BLaER1 treated with 17β-estradiol and CSF1 and Interleukin-3, amounts not matched to agents 10 nM and 100 nM (cell line): ENCODE data around the gene NEURL1B.

ENCODE experiments used
- H3K27ac ChIP-seq, 11 experiments: shearing (Covaris generic); formaldehyde crosslinking; 2 replicates each; pipeline ENCODE4 v1.8.1; 2022
- H3K27me3 ChIP-seq, 11 experiments: shearing (Covaris generic); formaldehyde crosslinking; 2 replicates each; pipeline ENCODE4 v1.8.1; 2022
- H3K36me3 ChIP-seq, 11 experiments: shearing (Covaris generic); formaldehyde crosslinking; 2 replicates each; pipeline ENCODE4 v1.8.1; 2022
- H3K4me1 ChIP-seq, 10 experiments: shearing (Covaris generic); formaldehyde crosslinking; 2 replicates each; pipeline ENCODE4 v1.8.1; 2022
- H3K4me2 ChIP-seq, 11 experiments: shearing (Covaris generic); formaldehyde crosslinking; 2 replicates each; pipeline ENCODE4 v1.8.1; 2022
- H3K4me3 ChIP-seq, 10 experiments: shearing (Covaris generic); formaldehyde crosslinking; 2 replicates each; pipeline ENCODE4 v1.8.1; 2022
- H3K9ac ChIP-seq, 11 experiments: shearing (Covaris generic); formaldehyde crosslinking; 2 replicates each; pipeline ENCODE4 v1.8.1; 2022
- H3K9me3 ChIP-seq, 11 experiments: shearing (Covaris generic); formaldehyde crosslinking; replicated peaks in 1 of 11; 2 replicates each; pipeline ENCODE4 v1.8.1; 2022
- H4K20me1 ChIP-seq, 11 experiments: shearing (Covaris generic); formaldehyde crosslinking; 2 replicates each; pipeline ENCODE4 v1.8.1; 2022
- Cebpa-rat ChIP-seq, 11 experiments: shearing (Covaris generic); IDR thresholded peaks; 2 replicates each; pipeline ENCODE4 v1.8.1; 2022

The NEURL1B gene

GRCh38 chr5:172713809-172714490 is 72.9 kb downstream of the NEURL1B start:
- Histone ChIP-seq H3K9me3 (no peaks in the 10 kb centered on the region), H3K4me2 (peak overlapping the region; percentile 24 to 81 (median 50)), H3K27ac (0 out of 22 replicates have a peak overlapping the region, but pooled peaks of 1 of the 11 experiments have one; percentile 24), H3K4me3 (no peak overlapping the region), H3K4me1 (peaks cover 35 to 68% (median 54%) of the 10 kb centered on the region in 10 experiments), H3K9ac (peak overlapping the region in 2 of 11 experiments; percentile 7 to 26; a peak in 1 of 22 replicates), H4K20me1 (no peaks in the 10 kb centered on the region), H3K36me3 (no peaks in the 10 kb centered on the region), H3K27me3 (no peaks in the 10 kb centered on the region)
- no peak for TF ChIP-seq Cebpa-rat (IDR thresholded peaks at IDR 0.05)

- H3K36me3 ChIP-seq: no peaks in the 10 kb centered on the region
- H3K27me3 ChIP-seq: no peaks in the 10 kb centered on the region
- no peak overlapping the region for H3K4me3 ChIP-seq
- H3K4me1 ChIP-seq: peaks cover 35 to 61% (median 50%) of the 10 kb centered on the region in 10 experiments
- H3K4me2 ChIP-seq: peak overlapping the region; percentile 24 to 81 (median 50)
- H3K9me3 ChIP-seq: no peaks in the 10 kb centered on the region
- peak overlapping the region in 7 of 11 experiments; percentile 7 to 49 (median 34); a peak in 9 of 22 replicates for H3K9ac ChIP-seq
- H4K20me1 ChIP-seq: no peaks in the 10 kb centered on the region
- H3K27ac ChIP-seq: peak overlapping the region in 8 of 11 experiments; percentile 2 to 60 (median 23); a peak in 12 of 22 replicates
- TF ChIP-seq Cebpa-rat (IDR thresholded peaks at IDR 0.05): no peak
These were observed 73.7 kb downstream of the NEURL1B start for GRCh38 chr5:172714491-172715420.

- peaks cover 35 to 54% (median 44%) of the 10 kb centered on the region in 10 experiments for H3K4me1 ChIP-seq
- H3K27me3 ChIP-seq: no peaks in the 10 kb centered on the region
- no peaks in the 10 kb centered on the region for H4K20me1 ChIP-seq
- peak overlapping the region in 6 of 11 experiments; percentile 8 to 49 (median 34); a peak in 9 of 22 replicates for H3K9ac ChIP-seq
- no peaks in the 10 kb centered on the region for H3K9me3 ChIP-seq
- H3K36me3 ChIP-seq: no peaks in the 10 kb centered on the region
- no peak for TF ChIP-seq Cebpa-rat (IDR thresholded peaks at IDR 0.05)
- no peak overlapping the region for H3K4me3 ChIP-seq
- peak overlapping the region; percentile 24 to 81 (median 42); a peak in 18 of 22 replicates for H3K4me2 ChIP-seq
- H3K27ac ChIP-seq: peak overlapping the region in 9 of 11 experiments; percentile 2 to 60 (median 30); a peak in 13 of 22 replicates
These were observed 74.3 kb downstream of the NEURL1B start for GRCh38 chr5:172715421-172715780.

GRCh38 chr5:172715931-172716682 is 75.0 kb downstream of the NEURL1B start:
- TF ChIP-seq Cebpa-rat (IDR thresholded peaks at IDR 0.05): no peak
- H3K36me3 ChIP-seq: no peaks in the 10 kb centered on the region
- no peaks in the 10 kb centered on the region for H3K9me3 ChIP-seq
- peak overlapping the region in 5 of 11 experiments; percentile 10 to 60 (median 30); a peak in 8 of 22 replicates for H3K27ac ChIP-seq
- H3K4me1 ChIP-seq: peaks cover 31 to 47% (median 42%) of the 10 kb centered on the region in 10 experiments
- H4K20me1 ChIP-seq: no peaks in the 10 kb centered on the region
- no peak overlapping the region for H3K4me3 ChIP-seq
- peak overlapping the region in 8 of 11 experiments; percentile 36 to 81 (median 56); a peak in 10 of 22 replicates for H3K4me2 ChIP-seq
- H3K27me3 ChIP-seq: no peaks in the 10 kb centered on the region
- H3K9ac ChIP-seq: peak overlapping the region in 3 of 11 experiments; percentile 34 to 49 (median 47); a peak in 4 of 22 replicates

GRCh38 chr5:172716796-172717313 is 75.8 kb downstream of the NEURL1B start:
- Histone ChIP-seq H4K20me1 (no peaks in the 10 kb centered on the region), H3K4me3 (no peak overlapping the region), H3K9me3 (no peaks in the 10 kb centered on the region), H3K4me1 (peaks cover 36 to 53% (median 46%) of the 10 kb centered on the region in 10 experiments), H3K27me3 (no peaks in the 10 kb centered on the region), H3K9ac (peak overlapping the region; percentile 12 to 62 (median 46); a peak in 17 of 22 replicates), H3K4me2 (peak overlapping the region; percentile 36 to 68 (median 51)), H3K27ac (peak overlapping the region in 10 of 11 experiments; percentile 2 to 62 (median 44); a peak in 14 of 22 replicates), H3K36me3 (no peaks in the 10 kb centered on the region)
- TF ChIP-seq Cebpa-rat (IDR thresholded peaks at IDR 0.05): no peak

GRCh38 chr5:172717481-172718195 is 76.6 kb downstream of the NEURL1B start:
- Histone ChIP-seq H3K9me3 (no peaks in the 10 kb centered on the region), H3K4me2 (peak overlapping the region; percentile 36 to 68 (median 51)), H3K36me3 (no peaks in the 10 kb centered on the region), H3K9ac (peak overlapping the region in 8 of 11 experiments; percentile 23 to 62 (median 47); a peak in 10 of 22 replicates), H3K4me1 (peaks cover 38 to 61% (median 51%) of the 10 kb centered on the region in 10 experiments), H3K27me3 (no peaks in the 10 kb centered on the region), H4K20me1 (no peaks in the 10 kb centered on the region), H3K27ac (peak overlapping the region in 9 of 11 experiments; percentile 2 to 62 (median 39); a peak in 13 of 22 replicates), H3K4me3 (no peak overlapping the region)
- no peak for TF ChIP-seq Cebpa-rat (IDR thresholded peaks at IDR 0.05)

- no peak overlapping the region for H3K4me3 ChIP-seq
- no peak overlapping the region for H3K4me2 ChIP-seq
- H3K4me1 ChIP-seq: peaks cover 31 to 56% (median 44%) of the 10 kb centered on the region in 10 experiments
- no peaks in the 10 kb centered on the region for H3K27me3 ChIP-seq
- no peaks in the 10 kb centered on the region for H3K9me3 ChIP-seq
- H3K9ac ChIP-seq: no peak overlapping the region
- no peaks in the 10 kb centered on the region for H4K20me1 ChIP-seq
- H3K36me3 ChIP-seq: no peaks in the 10 kb centered on the region
- no peak overlapping the region for H3K27ac ChIP-seq
- no peak for TF ChIP-seq Cebpa-rat (IDR thresholded peaks at IDR 0.05)
These were observed 77.6 kb downstream of the NEURL1B start for GRCh38 chr5:172718527-172719114.
